ENCODE results near the gene C16orf74.

C16orf74 gene

DNA sequence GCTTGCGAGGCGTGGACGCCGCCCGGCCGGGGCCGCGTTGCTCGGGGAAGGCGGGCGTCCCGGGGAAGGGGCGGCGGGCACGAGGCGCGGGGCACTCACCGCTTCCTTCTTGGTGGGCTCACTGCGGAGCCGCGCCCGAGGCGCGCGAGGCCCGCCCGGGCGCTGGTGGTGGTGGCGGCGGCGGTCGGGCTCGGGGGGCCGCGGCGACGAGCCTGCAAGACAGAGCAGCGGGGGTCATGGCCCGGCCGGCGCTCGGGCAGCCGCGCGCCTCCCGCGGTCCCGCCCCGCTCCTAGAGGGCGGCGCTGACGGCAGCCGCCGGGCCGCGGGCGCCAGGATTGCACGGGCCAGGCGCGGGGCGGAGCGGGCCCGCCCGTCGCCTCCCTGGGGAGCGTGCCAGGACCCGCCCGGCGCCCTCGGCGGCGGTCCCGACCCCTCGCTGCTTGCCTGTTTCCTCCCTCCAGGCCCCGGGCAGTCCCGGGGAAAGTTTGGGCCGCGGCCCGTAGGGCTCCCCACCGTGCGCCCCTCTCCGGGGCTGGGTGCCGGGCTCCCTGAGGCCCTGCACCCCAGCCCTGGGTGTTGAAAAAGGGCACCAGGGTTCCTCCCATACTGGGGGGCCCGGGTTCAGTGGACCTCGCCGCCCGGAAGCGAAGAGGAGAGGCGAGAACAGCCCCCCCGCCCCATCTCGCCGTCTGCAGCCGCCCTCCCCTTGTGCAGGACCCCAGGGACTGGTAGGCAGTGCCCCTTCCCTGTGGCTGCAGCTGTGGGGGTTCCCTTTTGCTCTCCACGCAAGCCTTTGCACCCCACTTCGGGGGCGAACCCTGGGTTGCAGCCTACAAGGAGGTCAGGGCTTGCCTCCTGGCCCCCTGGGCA lies at the start of gene C16orf74:
Gene C16orf74, minus strand, starts transcription at position 270 of the 871 bp plus-strand sequence. CDS start 15,879 bp downstream, outside the sequence.
- DNase-seq (ENCODE audit: low read depth): peak; percentile 82
- no peaks in the 10 kb centered on the region for H3K9me3 ChIP-seq (ENCODE audit: control insufficient read depth, low read length)
- H3K4me3 ChIP-seq (ENCODE audit: low read length): peak within 1 kb of the TSS; percentile 82
- H3K9ac ChIP-seq (ENCODE audit: low read length): peak within 1 kb of the TSS; percentile 72
- no peaks in the 10 kb centered on the region for H3K36me3 ChIP-seq (ENCODE audit: control insufficient read depth, insufficient read depth, low read length, severe bottlenecking)
- H3K27me3 ChIP-seq (replicated peaks; ENCODE audit: control insufficient read depth, insufficient read depth, low read length): peaks cover 13% of the 10 kb centered on the region
- peaks cover 24% of the 10 kb centered on the region for H3K4me1 ChIP-seq (ENCODE audit: control insufficient read depth, insufficient read depth, low read length)

DNA sequence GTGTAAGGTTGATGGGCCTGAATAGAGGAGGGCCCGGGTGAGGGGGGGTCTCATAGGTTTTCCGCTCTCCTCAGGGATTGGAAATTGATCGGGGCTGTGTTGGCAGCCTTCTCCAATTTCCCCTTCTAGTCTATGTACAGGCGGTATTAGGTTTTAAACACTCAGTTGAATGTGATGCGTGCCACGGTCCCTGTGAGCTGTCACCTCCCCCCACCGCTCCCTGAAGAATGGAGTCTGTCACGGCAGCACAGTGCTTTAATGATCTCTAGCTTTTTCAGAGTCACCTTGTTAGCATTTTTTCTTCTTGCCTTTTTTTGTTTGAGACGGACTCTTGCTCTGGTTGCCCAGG lies 49.4 kb upstream of the C16orf74 start:
- Histone ChIP-seq H3K4me1 (ENCODE audit: control insufficient read depth, insufficient read depth, low read length) (peaks cover 27% of the 10 kb centered on the region), H3K36me3 (ENCODE audit: control insufficient read depth, insufficient read depth, low read length, severe bottlenecking) (peaks cover 52% of the 10 kb centered on the region)
- DNase-seq (ENCODE audit: low read depth): peak; percentile 53

DNA sequence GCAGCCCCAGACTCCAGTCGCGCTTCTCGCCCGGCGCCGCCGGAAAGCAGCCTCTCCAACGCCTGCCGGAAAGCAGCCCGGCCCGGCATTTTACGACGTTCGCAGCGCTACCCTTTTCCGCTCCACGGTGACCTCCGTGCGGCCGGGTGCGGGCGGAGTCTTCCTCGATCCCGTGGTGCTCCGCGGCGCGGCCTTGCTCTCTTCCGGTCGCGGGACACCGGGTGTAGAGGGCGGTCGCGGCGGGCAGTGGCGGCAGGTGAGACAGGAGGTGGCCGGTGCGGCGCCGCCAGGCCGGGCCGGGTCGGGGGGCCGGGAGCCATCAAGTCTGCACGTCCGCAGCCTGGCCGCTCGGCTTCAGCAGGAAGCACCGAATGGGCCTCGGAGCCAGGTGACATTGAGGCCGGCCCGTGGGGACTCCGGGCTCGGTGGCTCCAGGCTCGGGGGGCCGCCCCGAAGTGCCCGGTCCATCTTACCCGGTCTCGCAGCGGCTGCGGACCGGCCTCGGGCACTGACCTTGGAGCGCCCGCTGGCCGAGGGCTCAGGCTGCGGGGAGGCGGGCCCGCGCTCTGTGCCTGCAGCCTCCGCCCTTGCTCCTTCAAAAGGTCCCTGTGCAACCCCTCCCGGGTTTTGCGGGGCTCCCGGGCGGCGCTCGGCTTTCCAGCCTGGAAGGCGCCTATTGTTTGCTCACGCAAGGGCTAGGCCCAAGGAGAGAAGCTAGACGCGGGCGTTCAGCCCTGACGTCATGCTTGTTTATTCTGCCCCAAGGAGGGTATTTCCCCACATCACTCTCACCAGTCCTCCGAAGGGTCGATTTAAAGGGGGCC lies 48.8 kb upstream of the C16orf74 start, which contains the start of the genes COX4I1 and EMC8:
Gene COX4I1, plus strand, starts transcription at position 199 of the 824 bp plus-strand sequence. CDS start 1,511 bp downstream, outside the sequence.
Gene EMC8, minus strand, starts transcription at position 48 of the 824 bp plus-strand sequence. CDS start 249 bp downstream, outside the sequence.
- H3K36me3 ChIP-seq (ENCODE audit: control insufficient read depth, insufficient read depth, low read length, severe bottlenecking): peaks cover 51% of the 10 kb centered on the region
- H3K4me3 ChIP-seq (ENCODE audit: low read length): peak within 1 kb of the TSS; percentile 94
- no peaks in the 10 kb centered on the region for H3K27me3 ChIP-seq (replicated peaks; ENCODE audit: control insufficient read depth, insufficient read depth, low read length)
- peak; percentile 98 for DNase-seq (ENCODE audit: low read depth)
- peaks cover 27% of the 10 kb centered on the region for H3K4me1 ChIP-seq (ENCODE audit: control insufficient read depth, insufficient read depth, low read length)
- H3K9ac ChIP-seq (ENCODE audit: low read length): peak within 1 kb of the TSS; percentile 96
- no peaks in the 10 kb centered on the region for H3K9me3 ChIP-seq (ENCODE audit: control insufficient read depth, low read length)

More for the DNA sequence above, 49.4 kb upstream of the C16orf74 start:
- no peaks in the 10 kb centered on the region for H3K9me3 ChIP-seq (ENCODE audit: control insufficient read depth, low read length)
- peak overlapping the region; percentile 96 for H3K9ac ChIP-seq (ENCODE audit: low read length)
- H3K27me3 ChIP-seq (replicated peaks; ENCODE audit: control insufficient read depth, insufficient read depth, low read length): no peaks in the 10 kb centered on the region
- H3K4me3 ChIP-seq (ENCODE audit: low read length): peak overlapping the region; percentile 94

DNA sequence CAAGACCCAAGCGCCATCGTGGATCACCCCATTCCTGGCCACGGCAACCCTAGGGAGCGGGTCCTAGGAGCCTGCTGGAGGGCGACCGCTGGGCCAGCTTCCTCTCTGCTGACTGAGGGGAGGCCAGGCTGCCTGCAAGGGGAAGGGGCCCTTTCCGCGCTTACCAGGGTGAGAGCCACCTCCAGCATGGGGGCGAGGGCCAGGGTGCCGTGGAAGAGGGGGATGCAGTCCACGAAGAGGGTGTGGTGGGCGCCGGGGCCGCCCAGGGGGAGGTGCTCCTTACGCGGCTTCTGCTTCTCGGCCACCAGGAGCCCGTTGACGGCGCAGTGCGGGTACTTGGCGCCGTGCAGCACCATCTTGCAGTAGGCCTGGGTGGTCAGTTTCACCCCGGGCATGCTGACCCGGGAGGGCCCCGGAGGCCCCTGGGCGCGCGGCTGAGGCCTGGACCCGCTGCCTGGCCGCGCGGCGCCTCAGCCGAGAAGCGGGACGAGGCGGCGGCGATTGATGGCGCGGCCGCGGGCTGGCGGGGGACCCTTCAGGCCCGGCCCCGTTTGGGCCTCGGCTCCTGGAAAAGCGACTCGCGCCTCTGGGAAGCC lies 48.1 kb upstream of the C16orf74 start:
- Histone ChIP-seq H3K4me3 (ENCODE audit: low read length) (peak overlapping the region; percentile 94), H3K27me3 (replicated peaks; ENCODE audit: control insufficient read depth, insufficient read depth, low read length) (no peaks in the 10 kb centered on the region), H3K9me3 (ENCODE audit: control insufficient read depth, low read length) (no peaks in the 10 kb centered on the region), H3K36me3 (ENCODE audit: control insufficient read depth, insufficient read depth, low read length, severe bottlenecking) (peaks cover 48% of the 10 kb centered on the region), H3K9ac (ENCODE audit: low read length) (peak overlapping the region; percentile 96), H3K4me1 (ENCODE audit: control insufficient read depth, insufficient read depth, low read length) (peaks cover 27% of the 10 kb centered on the region)
- peak; percentile 58 for DNase-seq (ENCODE audit: low read depth)

DNA sequence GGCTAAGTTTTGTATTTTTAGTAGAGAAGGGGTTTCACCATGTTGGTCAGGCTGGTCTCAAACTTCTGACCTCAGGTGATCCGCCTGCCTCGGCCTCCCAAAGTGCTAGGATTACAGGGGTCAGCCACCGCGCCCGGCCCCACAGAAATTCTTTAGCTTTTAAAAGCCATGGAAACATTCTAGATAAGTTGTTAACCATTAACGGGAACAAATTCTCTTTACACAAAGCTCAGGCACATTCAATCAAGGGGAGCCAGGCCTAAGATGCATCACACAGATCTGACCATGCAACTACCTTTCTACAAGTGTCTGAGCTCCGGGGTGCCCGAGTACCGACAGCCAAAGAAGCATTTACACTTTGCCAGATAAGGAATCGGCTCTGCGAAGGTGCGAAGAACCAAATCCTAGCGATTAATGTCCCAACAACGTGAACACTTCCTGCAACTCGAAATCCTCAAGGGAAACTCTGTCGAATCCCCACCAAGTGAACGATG lies 47.4 kb upstream of the C16orf74 start:
- Histone ChIP-seq H3K27me3 (replicated peaks; ENCODE audit: control insufficient read depth, insufficient read depth, low read length) (no peaks in the 10 kb centered on the region), H3K4me3 (ENCODE audit: low read length) (peak overlapping the region; percentile 94), H3K9ac (ENCODE audit: low read length) (peak overlapping the region; percentile 96), H3K36me3 (ENCODE audit: control insufficient read depth, insufficient read depth, low read length, severe bottlenecking) (peaks cover 45% of the 10 kb centered on the region), H3K9me3 (ENCODE audit: control insufficient read depth, low read length) (no peaks in the 10 kb centered on the region), H3K4me1 (ENCODE audit: control insufficient read depth, insufficient read depth, low read length) (peaks cover 27% of the 10 kb centered on the region)
- DNase-seq (ENCODE audit: low read depth): no peak

DNA sequence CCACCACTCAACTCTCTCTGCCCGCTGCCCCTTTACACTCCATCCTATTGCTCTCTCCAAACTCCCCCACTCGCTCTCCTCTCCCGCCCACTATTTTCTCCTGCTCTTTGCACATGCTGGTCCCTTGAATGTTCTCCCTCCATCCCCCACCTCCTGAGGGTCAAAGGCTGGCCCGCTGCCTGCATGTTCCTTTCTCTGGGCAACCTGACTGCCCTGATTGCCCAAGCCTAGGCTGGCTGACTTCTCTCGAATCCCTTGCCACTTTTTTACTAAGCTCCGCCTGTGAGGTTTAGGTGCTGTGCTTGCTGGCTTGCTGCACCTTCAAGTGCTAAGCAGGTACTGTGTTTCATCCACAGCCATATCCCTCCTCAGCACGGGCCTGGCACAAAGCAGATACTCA lies 45.7 kb upstream of the C16orf74 start:
- no peak for DNase-seq (ENCODE audit: low read depth)
- no peaks in the 10 kb centered on the region for H3K27me3 ChIP-seq (replicated peaks; ENCODE audit: control insufficient read depth, insufficient read depth, low read length)
- H3K9me3 ChIP-seq (ENCODE audit: control insufficient read depth, low read length): no peaks in the 10 kb centered on the region
- peaks cover 44% of the 10 kb centered on the region for H3K36me3 ChIP-seq (ENCODE audit: control insufficient read depth, insufficient read depth, low read length, severe bottlenecking)
- peaks cover 27% of the 10 kb centered on the region for H3K4me1 ChIP-seq (ENCODE audit: control insufficient read depth, insufficient read depth, low read length)
- no peak overlapping the region for H3K9ac ChIP-seq (ENCODE audit: low read length)
- no peak overlapping the region for H3K4me3 ChIP-seq (ENCODE audit: low read length)

DNA sequence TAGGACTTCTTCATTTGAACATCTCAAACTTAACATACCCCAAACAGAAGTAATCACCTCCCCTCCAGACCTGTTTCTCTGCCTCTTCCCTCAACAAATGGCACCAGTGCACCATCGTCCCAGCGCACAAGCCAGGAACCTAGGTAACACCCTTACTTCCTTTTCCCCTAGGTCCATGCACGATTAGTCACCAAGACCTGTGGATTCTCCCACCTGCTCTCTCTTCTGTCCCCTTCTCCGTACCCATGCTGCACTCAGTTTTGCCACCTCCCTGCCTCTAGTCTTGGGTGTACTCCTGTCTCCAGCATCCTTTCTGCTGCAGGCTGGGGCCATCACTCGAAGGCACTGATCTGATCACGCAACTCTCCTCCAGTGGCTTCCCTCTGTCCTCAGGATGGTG lies 45.3 kb upstream of the C16orf74 start:
- peaks cover 42% of the 10 kb centered on the region for H3K36me3 ChIP-seq (ENCODE audit: control insufficient read depth, insufficient read depth, low read length, severe bottlenecking)
- H3K4me3 ChIP-seq (ENCODE audit: low read length): no peak overlapping the region
- no peak for DNase-seq (ENCODE audit: low read depth)
- H3K9ac ChIP-seq (ENCODE audit: low read length): no peak overlapping the region
- no peaks in the 10 kb centered on the region for H3K27me3 ChIP-seq (replicated peaks; ENCODE audit: control insufficient read depth, insufficient read depth, low read length)
- H3K4me1 ChIP-seq (ENCODE audit: control insufficient read depth, insufficient read depth, low read length): peaks cover 24% of the 10 kb centered on the region
- no peaks in the 10 kb centered on the region for H3K9me3 ChIP-seq (ENCODE audit: control insufficient read depth, low read length)

DNA sequence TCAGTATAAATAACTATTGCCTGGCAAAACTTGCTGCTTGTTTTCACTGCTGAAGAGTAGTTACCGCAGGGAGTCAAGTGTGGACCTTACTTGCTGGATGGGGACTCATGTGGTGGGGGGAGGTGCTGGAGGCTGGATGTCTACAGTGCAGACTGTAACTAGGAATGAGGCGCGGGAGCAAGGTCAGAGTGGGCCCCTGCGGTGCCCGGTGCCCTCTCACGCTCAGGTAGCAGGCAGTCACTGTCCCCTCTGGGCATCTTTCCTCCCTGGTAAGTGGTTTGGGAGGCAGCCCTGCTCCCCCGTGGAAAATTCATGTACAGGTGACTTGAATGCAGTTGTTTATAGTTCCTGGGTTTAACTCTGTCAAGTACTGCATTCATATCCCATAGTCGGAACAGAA lies 43.8 kb upstream of the C16orf74 start:
- Histone ChIP-seq H3K9ac (ENCODE audit: low read length) (no peak overlapping the region), H3K36me3 (ENCODE audit: control insufficient read depth, insufficient read depth, low read length, severe bottlenecking) (peaks cover 42% of the 10 kb centered on the region), H3K4me3 (ENCODE audit: low read length) (no peak overlapping the region), H3K27me3 (replicated peaks; ENCODE audit: control insufficient read depth, insufficient read depth, low read length) (no peaks in the 10 kb centered on the region), H3K4me1 (ENCODE audit: control insufficient read depth, insufficient read depth, low read length) (peaks cover 15% of the 10 kb centered on the region), H3K9me3 (ENCODE audit: control insufficient read depth, low read length) (no peaks in the 10 kb centered on the region)
- no peak for DNase-seq (ENCODE audit: low read depth)

DNA sequence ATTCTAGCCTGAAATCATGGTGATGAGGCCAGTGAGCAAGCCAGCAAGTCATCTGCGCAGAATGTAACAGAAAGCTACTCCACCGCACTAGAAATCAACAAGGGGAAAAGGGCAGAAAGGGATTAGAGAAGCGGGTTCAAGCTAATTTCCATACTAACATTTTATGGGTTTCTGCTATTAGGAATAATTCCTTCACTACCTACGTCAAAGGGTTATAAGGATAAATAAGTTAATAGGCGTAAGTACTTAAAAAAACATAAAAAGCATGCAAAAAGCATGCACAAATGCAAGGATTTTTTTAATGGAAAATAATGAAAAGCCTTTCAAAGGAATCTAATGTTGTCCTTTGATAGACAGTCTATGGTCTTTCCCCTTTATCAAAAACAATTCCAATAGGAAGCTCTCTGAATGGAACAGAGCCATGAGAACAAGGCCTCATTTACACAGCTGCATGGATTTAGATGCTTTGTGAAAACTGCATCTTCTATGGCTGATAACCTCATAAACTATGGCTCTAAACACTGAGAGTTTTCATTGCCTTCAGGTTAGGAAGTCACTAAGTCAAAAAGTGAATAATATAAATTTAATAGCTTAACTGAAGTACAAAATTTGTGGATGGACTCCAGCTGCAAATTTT lies 42.9 kb upstream of the C16orf74 start:
- Histone ChIP-seq H3K4me1 (ENCODE audit: control insufficient read depth, insufficient read depth, low read length) (peaks cover 15% of the 10 kb centered on the region), H3K36me3 (ENCODE audit: control insufficient read depth, insufficient read depth, low read length, severe bottlenecking) (peaks cover 43% of the 10 kb centered on the region), H3K27me3 (replicated peaks; ENCODE audit: control insufficient read depth, insufficient read depth, low read length) (no peaks in the 10 kb centered on the region), H3K9me3 (ENCODE audit: control insufficient read depth, low read length) (no peaks in the 10 kb centered on the region), H3K4me3 (ENCODE audit: low read length) (no peak overlapping the region), H3K9ac (ENCODE audit: low read length) (no peak overlapping the region)
- DNase-seq (ENCODE audit: low read depth): no peak

DNA sequence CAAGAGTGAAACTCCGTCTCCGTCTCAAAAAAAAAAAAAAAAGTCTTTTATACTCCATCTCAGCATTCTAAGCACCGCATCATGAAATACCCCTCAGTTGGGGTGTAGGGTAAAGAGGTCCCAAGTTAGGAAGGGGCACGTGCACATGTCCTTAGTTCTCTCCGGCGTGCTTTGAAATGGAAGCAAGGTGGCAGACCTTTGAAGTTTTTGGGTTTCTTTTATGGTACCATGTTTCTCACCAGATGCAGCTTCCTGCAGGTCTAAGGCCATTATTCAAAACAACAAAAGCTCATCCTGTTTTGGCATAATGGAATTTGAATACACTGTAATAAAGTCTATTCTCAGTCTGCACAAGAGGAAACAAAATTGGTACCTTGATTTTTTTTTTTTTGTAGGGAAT lies 38.9 kb upstream of the C16orf74 start:
- Histone ChIP-seq H3K9me3 (ENCODE audit: control insufficient read depth, low read length) (no peaks in the 10 kb centered on the region), H3K4me1 (ENCODE audit: control insufficient read depth, insufficient read depth, low read length) (no peaks in the 10 kb centered on the region), H3K27me3 (replicated peaks; ENCODE audit: control insufficient read depth, insufficient read depth, low read length) (no peaks in the 10 kb centered on the region), H3K36me3 (ENCODE audit: control insufficient read depth, insufficient read depth, low read length, severe bottlenecking) (peaks cover 59% of the 10 kb centered on the region), H3K4me3 (ENCODE audit: low read length) (no peak overlapping the region), H3K9ac (ENCODE audit: low read length) (no peak overlapping the region)
- no peak for DNase-seq (ENCODE audit: low read depth)

Data from adipocyte (in vitro differentiated cells).